HG03520 (cell line): ENCODE results near the gene LILRB2.
"Not testable (repeated sequence)": the region's sequence is repeated elsewhere in the genome, so short reads cannot be mapped to it uniquely, and the experiment has no call there.

Source experiments
- ATAC-seq: cut with Tn5 transposase; IDR thresholded peaks from one replicate; pipeline ENCODE4 v1.9.1; 2021; ENCODE audit warnings: mild to moderate bottlenecking, moderate library complexity; ENCODE audit not compliant: unreplicated experiment

The LILRB2 gene

GRCh38 chr19:54275951-54276350 lies 5.0 kb downstream of the LILRB2 start:
- ATAC-seq: no peak

GRCh38 chr19:54274516-54274915 lies 6.4 kb downstream of the LILRB2 start:
- not testable (repeated sequence) for ATAC-seq

GRCh38 chr19:54273821-54274220 lies 7.1 kb downstream of the LILRB2 start:
- ATAC-seq: no peak

- not testable (repeated sequence) for ATAC-seq
Observed at GRCh38 chr19:54272181-54272580, 8.7 kb downstream of the LILRB2 start.

GRCh38 chr19:54271587-54271986 lies 9.3 kb downstream of the LILRB2 start:
- ATAC-seq: not testable (repeated sequence)

- ATAC-seq: no peak
Observed at GRCh38 chr19:54271106-54271505, 9.8 kb downstream of the LILRB2 start.

- ATAC-seq: no peak
Observed at GRCh38 chr19:54268936-54269335, 12.0 kb downstream of the LILRB2 start.

GRCh38 chr19:54266133-54266532 lies 14.8 kb downstream of the LILRB2 start:
- no peak for ATAC-seq

GRCh38 chr19:54262470-54262869 lies 18.4 kb downstream of the LILRB2 start:
- no peak for ATAC-seq

- no peak for ATAC-seq
Observed at GRCh38 chr19:54262066-54262465, 18.8 kb downstream of the LILRB2 start.

- ATAC-seq: no peak
Observed at GRCh38 chr19:54257116-54257480, 23.8 kb downstream of the LILRB2 start, which contains the start of gene LILRB5. Gene LILRB5, minus strand, starts transcription at chr19:54257273. Its CDS starts 80 bp downstream, at chr19:54257193.

GRCh38 chr19:54256250-54257115 lies 24.4 kb downstream of the LILRB2 start:
- ATAC-seq: no peak

GRCh38 chr19:54255105-54255775 lies 25.7 kb downstream of the LILRB2 start:
- ATAC-seq: no peak

- no peak for ATAC-seq
Observed at GRCh38 chr19:54254195-54254906, 26.6 kb downstream of the LILRB2 start.

GRCh38 chr19:54253331-54254194 lies 27.3 kb downstream of the LILRB2 start:
- no peak for ATAC-seq

- ATAC-seq: no peak
Observed at GRCh38 chr19:54252845-54253244, 28.1 kb downstream of the LILRB2 start.

GRCh38 chr19:54252243-54252642 lies 28.7 kb downstream of the LILRB2 start:
- no peak for ATAC-seq

GRCh38 chr19:54248016-54248601 lies 32.8 kb downstream of the LILRB2 start:
- ATAC-seq: no peak

- no peak for ATAC-seq
Observed at GRCh38 chr19:54247106-54247930, 33.6 kb downstream of the LILRB2 start.
